Right atrium auricular region (tissue), 2 donors: ENCODE results near the gene CDK5RAP1. TPM values are rescaled to one million over a fixed set of nuclear protein-coding genes. Genes with fewer than 3 reads are reported as not detected.

Source experiments
- DNase-seq: peaks from one replicate; pipeline ENCODE4 v3.0.0-alpha.2; 2019; ENCODE audit warnings: low spot score
- H3K27ac ChIP-seq, 2 donors: fragments of 200-600 bp; sonication (generic); 1 replicate in 1 of 2; 2 replicates in 1 of 2; pipeline ENCODE4 v1.5.1; 2016 to 2019
- H3K27me3 ChIP-seq, 2 donors: fragments of 200-600 bp; sonication (generic); one replicate each; pipeline versions ENCODE4 v1.5.1 to v1.6.0; 2017 to 2019
- H3K36me3 ChIP-seq: fragments of 200-600 bp; sonication (generic); one replicate; pipeline ENCODE4 v1.5.1; 2016
- H3K4me1 ChIP-seq, 2 donors: fragments of 200-600 bp; sonication (generic); one replicate each; pipeline versions ENCODE4 v1.5.1 to v1.6.0; 2017 to 2019
- H3K4me3 ChIP-seq, 2 donors: fragments of 200-600 bp; sonication (generic); 1 replicate in 1 of 2; 2 replicates in 1 of 2; pipeline ENCODE4 v1.5.1; 2017 to 2019; ENCODE audit warnings: mild to moderate bottlenecking in 1 of 2, moderate library complexity in 1 of 2
- H3K9me3 ChIP-seq, 2 donors: fragments of 200-600 bp; sonication (generic); one replicate each; pipeline ENCODE4 v1.5.1; 2019
- CTCF ChIP-seq, 2 donors: fragments of 200-600 bp; sonication (generic); IDR thresholded peaks; one replicate each; pipeline ENCODE4 v1.5.1; 2019; ENCODE audit warnings: antibody characterized with exemption in 2 of 2
- total RNA-seq, 2 donors: library from RNA; depleted of rRNA; stranded (reverse); fragments of >200 nt; gene quantifications; one replicate each; pipeline ENCODE4 v1.1.0, GENCODE V29; 2016

Gene CDK5RAP1
- total RNA-seq, 2 donors from 2014 or later = 13.9 to 22.8 TPM

DNA sequence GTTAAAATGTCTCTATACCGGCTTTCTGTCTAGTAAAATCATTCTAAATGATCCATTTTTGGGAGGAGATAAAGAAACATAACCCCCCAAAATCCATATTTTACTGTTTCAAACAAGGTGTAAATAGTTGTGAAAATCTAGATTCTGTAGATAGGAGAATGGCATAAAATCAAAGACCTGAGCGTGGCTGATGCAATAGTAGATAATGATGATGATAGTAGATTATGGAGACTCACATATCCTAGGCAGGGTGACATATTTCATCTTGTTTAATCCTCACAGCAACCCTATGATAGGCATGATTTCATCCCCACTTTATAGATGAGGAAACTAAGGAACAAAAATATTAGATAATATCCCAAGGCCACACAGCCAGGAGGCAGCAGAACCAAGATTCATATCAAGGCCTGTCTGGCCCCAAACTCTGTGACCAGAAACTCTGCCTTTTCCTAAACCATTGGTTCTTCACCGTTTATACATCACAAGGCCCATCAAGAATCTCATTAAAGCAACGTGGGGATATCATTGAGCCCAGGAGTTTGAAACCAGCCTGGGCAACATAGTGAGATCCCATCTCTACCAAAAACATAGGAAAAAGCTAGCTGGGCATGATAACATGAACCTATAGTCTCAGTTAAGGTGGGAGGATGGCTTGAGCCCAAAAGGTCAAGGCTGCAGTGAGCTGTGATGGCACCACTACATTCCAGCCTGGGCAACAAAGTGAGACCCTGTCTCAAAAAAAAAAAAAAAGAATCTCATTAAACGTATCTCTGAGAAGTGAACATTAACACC, 62.7 kb downstream of the CDK5RAP1 start:
- H3K4me3 ChIP-seq = no peak overlapping the region
- no peaks in the 10 kb centered on the region for H3K27me3 ChIP-seq
- no peaks in the 10 kb centered on the region for H3K4me1 ChIP-seq
- no peaks in the 10 kb centered on the region for H3K9me3 ChIP-seq
- TF ChIP-seq CTCF (IDR thresholded peaks at IDR 0.05) = no peak
- no peak for DNase-seq
- no peaks in the 10 kb centered on the region for H3K36me3 ChIP-seq
- no peak overlapping the region for H3K27ac ChIP-seq

DNA sequence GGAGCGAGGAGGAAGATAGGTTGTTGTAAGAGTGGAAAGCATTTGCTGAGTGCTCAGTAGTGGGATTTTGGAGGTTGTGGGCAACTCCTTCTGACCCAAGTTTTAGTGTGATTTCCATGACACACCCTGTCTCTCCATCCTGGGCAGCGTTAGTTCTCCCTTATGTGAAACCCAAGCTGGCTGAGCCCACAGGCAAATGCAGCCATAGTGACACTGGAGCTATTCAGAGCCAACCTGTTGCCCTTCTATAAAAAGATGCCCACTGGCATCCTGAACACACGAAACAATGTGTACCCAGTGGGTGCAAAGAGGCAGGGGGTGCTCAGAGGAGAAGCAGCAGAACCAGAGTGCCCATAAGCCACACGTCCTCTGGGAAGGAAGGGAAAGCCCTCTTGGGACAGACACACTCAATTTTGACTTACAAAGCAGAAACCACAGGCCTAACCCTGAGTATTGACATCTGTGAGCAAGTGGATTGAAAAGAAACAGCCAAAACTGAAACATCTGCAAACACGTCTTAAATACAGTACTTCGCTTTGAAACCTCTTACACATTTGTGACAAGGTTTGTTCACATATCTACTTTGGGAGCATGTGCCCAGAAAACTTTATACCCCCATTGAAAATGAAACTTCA, 63.7 kb downstream of the CDK5RAP1 start:
- Histone ChIP-seq H3K27ac (no peak overlapping the region), H3K4me3 (no peak overlapping the region), H3K4me1 (no peaks in the 10 kb centered on the region), H3K36me3 (no peaks in the 10 kb centered on the region), H3K27me3 (no peaks in the 10 kb centered on the region), H3K9me3 (no peaks in the 10 kb centered on the region)
- no peak for TF ChIP-seq CTCF (IDR thresholded peaks at IDR 0.05)
- no peak for DNase-seq

GRCh38 chr20:33337119-33337518, 64.2 kb downstream of the CDK5RAP1 start:
- no peak for TF ChIP-seq CTCF (IDR thresholded peaks at IDR 0.05)
- Histone ChIP-seq H3K27ac (no peak overlapping the region), H3K4me1 (no peaks in the 10 kb centered on the region), H3K27me3 (no peaks in the 10 kb centered on the region), H3K9me3 (no peaks in the 10 kb centered on the region), H3K36me3 (no peaks in the 10 kb centered on the region), H3K4me3 (no peak overlapping the region)
- DNase-seq = no peak

GRCh38 chr20:33336375-33336774, 64.9 kb downstream of the CDK5RAP1 start:
- DNase-seq = no peak
- no peak for TF ChIP-seq CTCF (IDR thresholded peaks at IDR 0.05)
- Histone ChIP-seq H3K9me3 (no peaks in the 10 kb centered on the region), H3K4me1 (no peaks in the 10 kb centered on the region), H3K27me3 (no peaks in the 10 kb centered on the region), H3K27ac (no peak overlapping the region), H3K36me3 (no peaks in the 10 kb centered on the region), H3K4me3 (no peak overlapping the region)

DNA sequence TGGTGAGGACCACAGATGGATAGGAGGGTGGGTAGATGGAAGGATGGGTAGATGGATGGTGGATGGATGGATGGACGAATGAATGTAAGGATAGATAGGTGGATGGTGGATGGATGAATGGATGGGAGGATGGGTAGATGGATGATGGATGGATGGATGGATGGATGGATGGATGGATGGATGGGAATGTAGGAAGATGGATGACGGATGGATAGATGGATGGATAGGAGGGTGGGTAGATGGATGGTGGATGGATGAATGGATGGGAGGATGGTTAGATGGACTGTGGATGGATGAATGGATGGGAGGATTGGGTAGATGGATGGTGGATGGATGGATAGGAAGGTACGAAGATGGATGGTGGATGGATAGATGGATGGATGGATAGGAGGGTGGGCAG, 67.2 kb downstream of the CDK5RAP1 start:
- H3K9me3 ChIP-seq = no peaks in the 10 kb centered on the region
- no peak for TF ChIP-seq CTCF (IDR thresholded peaks at IDR 0.05)
- DNase-seq = no peak
- H3K36me3 ChIP-seq = no peaks in the 10 kb centered on the region
- no peak overlapping the region for H3K4me3 ChIP-seq
- no peaks in the 10 kb centered on the region for H3K4me1 ChIP-seq
- no peaks in the 10 kb centered on the region for H3K27me3 ChIP-seq
- H3K27ac ChIP-seq = no peak overlapping the region
